DND-41 (cell line): ENCODE results near the gene LARP4B.

ENCODE experiments used
- ATAC-seq: fragments of 200-7000 bp; cut with Tn5 transposase; 3 replicates; pipeline ENCODE4 v1.9.1; 2021; ENCODE audit warnings: low read depth; ENCODE audit not compliant: insufficient read depth
- DNase-seq: peaks from one replicate; pipeline ENCODE4 v3.0.0-alpha.2; 2020
- H2AFZ ChIP-seq: 2 replicates; pipeline ENCODE4 v1.6.0; 2012; ENCODE audit warnings: low read depth, low read length
- H3K27ac ChIP-seq: 2 replicates; pipeline ENCODE4 v1.5.1; 2012; ENCODE audit warnings: low read length, inconsistent platforms
- H3K27me3 ChIP-seq: fragments of 200-600 bp; sonication (generic); 2 replicates; pipeline ENCODE4 v1.6.0; 2012; ENCODE audit warnings: low read length, mild to moderate bottlenecking, inconsistent platforms; ENCODE audit not compliant: insufficient read depth, poor library complexity
- H3K36me3 ChIP-seq: 2 replicates; pipeline ENCODE4 v1.5.1; 2012; ENCODE audit warnings: low read length, inconsistent platforms; ENCODE audit not compliant: insufficient read depth
- H3K4me1 ChIP-seq: 2 replicates; pipeline ENCODE4 v1.5.1; 2012; ENCODE audit warnings: mild to moderate bottlenecking, low read length; ENCODE audit not compliant: insufficient read depth
- H3K4me2 ChIP-seq: 2 replicates; pipeline ENCODE4 v1.6.0; 2012; ENCODE audit warnings: mild to moderate bottlenecking, moderate library complexity, low read length, inconsistent platforms; ENCODE audit not compliant: insufficient read depth
- H3K4me3 ChIP-seq, 2 experiments: fragments of 200-600 bp in 1 of 2; shearing (Covaris generic) in 1 of 2; 2 replicates each; pipeline ENCODE4 v1.5.1; 2012 to 2016; ENCODE audit warnings: inconsistent platforms in 2 of 2, low read length in 2 of 2, mild to moderate bottlenecking in 2 of 2, low read depth in 1 of 2, moderate library complexity in 1 of 2
- H3K79me2 ChIP-seq: 2 replicates; pipeline ENCODE4 v1.6.0; 2012; ENCODE audit warnings: low read length, inconsistent platforms; ENCODE audit not compliant: insufficient read depth
- H3K9ac ChIP-seq: 2 replicates; pipeline ENCODE4 v1.6.0; 2012; ENCODE audit warnings: low read depth, mild to moderate bottlenecking, inconsistent platforms, low read length, moderate library complexity
- H3K9me3 ChIP-seq: 2 replicates; pipeline ENCODE4 v1.5.1; 2012; ENCODE audit warnings: low read length, moderate library complexity, mild to moderate bottlenecking, inconsistent platforms; ENCODE audit not compliant: insufficient read depth, severe bottlenecking
- H4K20me1 ChIP-seq: 2 replicates; pipeline ENCODE4 v1.6.0; 2012; ENCODE audit warnings: low read length; ENCODE audit not compliant: insufficient read depth
- CTCF ChIP-seq: IDR thresholded peaks from 2 replicates; pipeline ENCODE4 v1.5.1; 2012; ENCODE audit warnings: borderline replicate concordance, low read length, moderate library complexity, mild to moderate bottlenecking; ENCODE audit not compliant: poor library complexity, severe bottlenecking; ENCODE audit errors: extremely low read depth
- EZH2 ChIP-seq: IDR thresholded peaks from 3 replicates; pipeline ENCODE4 v1.6.1; 2012; ENCODE audit warnings: borderline replicate concordance, low read depth, mild to moderate bottlenecking, moderate library complexity, low read length, inconsistent platforms; ENCODE audit not compliant: severe bottlenecking

Gene LARP4B

GRCh38 chr10:976316-976715, 44.8 kb upstream of the LARP4B start:
- Histone ChIP-seq H3K4me2 (no peak overlapping the region), H3K4me1 (no peaks in the 10 kb centered on the region), H3K79me2 (no peaks in the 10 kb centered on the region), H3K36me3 (no peaks in the 10 kb centered on the region), H3K4me3 (no peak overlapping the region), H3K9me3 (peaks cover 24% of the 10 kb centered on the region), H4K20me1 (no peaks in the 10 kb centered on the region), H3K9ac (no peak overlapping the region), H3K27me3 (no peaks in the 10 kb centered on the region), H2AFZ (no peak overlapping the region), H3K27ac (no peak overlapping the region)
- DNase-seq (no peak), ATAC-seq (no peak)
- no peak for TF ChIP-seq EZH2
- TF ChIP-seq CTCF, result no peak

DNA sequence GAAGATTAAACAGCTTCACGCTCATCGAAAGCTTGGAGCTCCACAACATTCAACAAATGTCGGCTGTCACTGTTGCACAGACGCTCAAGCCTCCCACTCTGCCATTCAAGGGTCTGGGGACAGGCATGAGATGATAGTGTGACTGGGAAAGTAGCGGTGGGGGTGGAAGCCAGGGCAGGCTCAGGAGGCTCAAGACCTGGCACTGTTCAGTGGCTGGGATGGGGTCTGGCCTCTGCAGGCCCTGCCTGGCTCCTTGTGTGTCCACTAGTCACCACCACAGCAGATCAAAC, 43.2 kb upstream of the LARP4B start:
- H3K4me3 ChIP-seq, result no peak overlapping the region
- H4K20me1 ChIP-seq, result no peaks in the 10 kb centered on the region
- no peak overlapping the region for H2AFZ ChIP-seq
- DNase-seq (no peak), ATAC-seq (no peak)
- H3K36me3 ChIP-seq, result no peaks in the 10 kb centered on the region
- no peaks in the 10 kb centered on the region for H3K79me2 ChIP-seq
- H3K27ac ChIP-seq, result no peak overlapping the region
- no peak overlapping the region for H3K4me2 ChIP-seq
- H3K9me3 ChIP-seq, result peaks cover 9% of the 10 kb centered on the region
- no peaks in the 10 kb centered on the region for H3K27me3 ChIP-seq
- TF ChIP-seq CTCF (no peak), EZH2 (no peak)
- H3K9ac ChIP-seq, result no peak overlapping the region
- no peaks in the 10 kb centered on the region for H3K4me1 ChIP-seq

- H3K27me3 ChIP-seq, result no peaks in the 10 kb centered on the region
- H3K27ac ChIP-seq, result no peak overlapping the region
- no peak for ATAC-seq
- H3K4me3 ChIP-seq, result no peak overlapping the region
- H3K36me3 ChIP-seq, result no peaks in the 10 kb centered on the region
- no peak overlapping the region for H3K4me2 ChIP-seq
- no peaks in the 10 kb centered on the region for H3K79me2 ChIP-seq
- H3K4me1 ChIP-seq, result no peaks in the 10 kb centered on the region
- DNase-seq, result no peak
- peaks cover 6% of the 10 kb centered on the region for H3K9me3 ChIP-seq
- no peaks in the 10 kb centered on the region for H4K20me1 ChIP-seq
- no peak overlapping the region for H2AFZ ChIP-seq
- H3K9ac ChIP-seq, result no peak overlapping the region
- TF ChIP-seq CTCF (no peak), EZH2 (no peak)
Observed at GRCh38 chr10:974038-974784, 42.7 kb upstream of the LARP4B start.

- no peaks in the 10 kb centered on the region for H3K4me1 ChIP-seq
- ATAC-seq (no peak), DNase-seq (no peak)
- no peaks in the 10 kb centered on the region for H3K27me3 ChIP-seq
- no peaks in the 10 kb centered on the region for H3K79me2 ChIP-seq
- no peak overlapping the region for H3K27ac ChIP-seq
- no peak overlapping the region for H3K4me2 ChIP-seq
- H3K36me3 ChIP-seq, result no peaks in the 10 kb centered on the region
- H3K9me3 ChIP-seq, result no peaks in the 10 kb centered on the region
- H2AFZ ChIP-seq, result no peak overlapping the region
- TF ChIP-seq CTCF (no peak), EZH2 (no peak)
- no peak overlapping the region for H3K9ac ChIP-seq
- no peak overlapping the region for H3K4me3 ChIP-seq
- no peaks in the 10 kb centered on the region for H4K20me1 ChIP-seq
Observed at GRCh38 chr10:972763-973162, 41.3 kb upstream of the LARP4B start.
